ENCODE measurements around the gene CENPC.
A peak's percentile ranks its signal among the peaks of the same experiment; 100 is the strongest.
"Not testable (repeated sequence)": the region's sequence is repeated elsewhere in the genome, so short reads cannot be mapped to it uniquely, and the experiment has no call there.

The CENPC gene

GRCh38 chr4:67470871-67471270, 74.4 kb downstream of the CENPC start:
- DNase-seq (ENCODE audit: low spot score), result no peak

DNA sequence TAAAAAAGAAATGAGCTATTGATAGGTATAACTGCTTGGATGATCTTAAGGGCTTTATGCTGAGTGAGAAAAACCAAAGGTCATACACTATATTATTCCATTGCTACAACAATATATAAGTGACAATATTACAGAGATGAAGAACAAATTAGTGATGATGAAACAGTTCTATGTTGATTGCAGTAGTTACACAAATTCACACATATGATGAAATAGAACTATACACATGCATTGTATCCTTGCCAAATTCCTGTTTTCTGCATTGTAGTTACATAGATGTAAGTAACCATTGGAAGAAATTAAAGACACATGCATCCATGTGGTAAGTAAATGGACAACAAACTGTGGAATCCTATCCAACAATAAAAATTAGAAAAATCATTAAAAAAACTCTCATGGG, 76.5 kb downstream of the CENPC start:
- no peak for DNase-seq (ENCODE audit: low spot score)

DNA sequence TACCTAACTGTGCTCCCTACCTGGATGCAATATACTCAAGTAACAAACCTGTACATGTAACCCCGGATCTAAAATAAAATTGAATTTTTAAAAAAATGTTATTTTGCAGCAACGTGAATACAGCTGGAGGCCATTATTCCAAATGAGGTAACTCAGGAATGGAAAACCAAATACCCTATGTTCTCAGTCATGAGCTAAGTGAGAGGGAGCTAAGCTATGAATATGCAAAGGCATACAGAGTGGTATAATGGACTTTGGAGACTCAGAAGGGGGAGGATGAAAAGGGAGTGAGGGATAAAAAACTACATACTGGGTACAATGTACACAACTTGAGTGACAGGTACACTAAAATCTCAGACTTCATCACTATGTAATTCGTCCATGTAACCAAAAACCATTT, 78.6 kb downstream of the CENPC start:
- no peak for DNase-seq (ENCODE audit: low spot score)

GRCh38 chr4:67465763-67466052, 79.6 kb downstream of the CENPC start:
- DNase-seq (ENCODE audit: low spot score), result no peak

- DNase-seq (ENCODE audit: low spot score), result no peak
Measured at GRCh38 chr4:67465032-67465762, 80.1 kb downstream of the CENPC start.

DNA sequence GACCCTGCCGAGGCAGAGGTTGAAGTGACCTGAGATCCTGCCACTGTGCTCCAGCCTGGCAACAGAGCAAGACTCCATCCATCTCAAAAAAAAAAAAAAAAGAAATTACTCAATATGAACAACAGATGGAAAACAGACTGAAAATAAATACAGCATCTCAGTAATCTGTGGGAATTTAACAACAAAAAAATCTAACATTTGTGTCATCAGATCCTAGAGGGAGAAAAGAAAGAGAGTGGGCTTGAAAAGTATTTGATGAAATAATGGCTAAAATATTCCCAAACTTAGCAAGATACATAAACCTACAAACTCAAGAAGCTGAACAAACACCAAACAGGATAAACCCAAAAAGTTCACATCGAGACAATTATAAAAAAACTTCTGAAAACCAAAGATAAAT, 84.7 kb downstream of the CENPC start:
- DNase-seq (ENCODE audit: low spot score), result no peak

DNA sequence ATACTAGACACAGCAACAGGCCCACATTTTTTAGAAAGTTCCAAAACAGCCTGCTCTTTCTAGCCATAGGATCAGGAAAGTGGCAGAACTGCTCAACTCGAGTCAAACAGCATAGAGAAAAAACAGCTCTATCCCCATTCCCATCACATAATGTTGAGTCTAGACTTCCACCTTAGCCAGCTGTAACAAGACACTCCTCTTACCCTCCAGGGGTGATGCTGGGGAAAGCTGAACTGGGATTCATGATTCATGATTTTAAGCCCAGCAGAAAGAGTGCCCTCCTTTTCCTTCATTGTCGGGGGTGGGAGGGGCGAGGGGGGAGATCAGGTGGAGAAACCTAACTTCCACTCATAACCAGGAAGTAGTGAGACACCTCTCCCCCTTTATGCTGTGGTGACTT, 86.1 kb downstream of the CENPC start:
- DNase-seq (ENCODE audit: low spot score), result no peak

GRCh38 chr4:67456577-67457196, 88.6 kb downstream of the CENPC start:
- no peak for DNase-seq (ENCODE audit: low spot score)

DNA sequence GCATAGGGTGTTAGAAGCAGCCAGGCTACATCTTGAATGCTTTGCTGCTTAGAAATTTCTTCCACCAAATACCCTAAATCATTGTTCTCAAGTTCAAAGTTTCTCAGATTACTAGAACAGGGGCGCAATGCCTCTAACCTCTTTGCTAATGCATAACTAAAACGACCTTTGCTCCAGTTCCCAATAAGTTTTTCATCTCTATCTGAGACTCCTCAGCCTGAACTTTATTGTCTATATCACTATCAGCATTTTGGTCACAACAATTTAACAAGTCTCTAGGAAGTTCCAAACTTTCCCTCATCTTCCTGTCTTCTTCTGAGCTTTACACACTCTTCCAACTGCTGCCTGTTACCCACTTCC, 92.5 kb downstream of the CENPC start:
- DNase-seq (ENCODE audit: low spot score), result not testable (repeated sequence)

- DNase-seq (ENCODE audit: low spot score), result no peak
Measured at GRCh38 chr4:67452100-67452845, 93.0 kb downstream of the CENPC start.

DNA sequence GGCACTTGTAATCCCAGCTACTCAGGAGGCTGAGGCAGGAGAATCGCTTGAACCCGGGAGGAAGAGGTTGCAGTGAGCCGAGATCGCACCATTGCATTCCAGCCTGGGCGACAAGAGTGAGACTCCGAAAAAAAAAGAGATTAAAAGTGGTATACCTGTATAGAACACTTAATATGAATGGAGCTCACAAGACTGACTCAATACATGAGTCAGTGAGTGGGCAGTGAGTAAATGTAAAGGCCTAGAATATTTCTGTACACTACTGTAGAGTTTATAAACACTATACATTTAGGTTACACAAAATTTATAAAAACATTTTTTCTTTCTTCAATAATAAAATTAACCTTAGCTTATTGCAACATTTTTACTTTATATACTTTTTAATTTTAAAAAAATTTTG, 93.8 kb downstream of the CENPC start:
- peak; percentile 69 for DNase-seq (ENCODE audit: low spot score)

DNA sequence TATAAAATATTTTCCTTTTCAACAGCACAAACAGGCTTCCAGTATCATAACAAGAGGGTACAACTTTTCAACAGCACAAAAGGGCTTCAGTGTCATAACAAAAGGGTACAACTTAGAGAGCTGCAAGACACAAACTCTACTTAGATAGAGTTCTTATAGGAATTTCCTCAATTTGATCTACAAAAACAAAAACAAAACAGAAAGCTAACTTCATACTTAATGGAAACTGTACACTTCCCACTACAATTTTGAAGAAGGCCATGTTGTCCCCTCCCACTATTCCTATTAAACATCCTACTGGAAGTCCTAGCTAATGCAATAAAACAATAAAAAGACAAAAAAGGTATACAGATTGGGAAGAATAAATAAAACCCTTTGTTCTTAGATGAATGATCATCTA, 96.7 kb downstream of the CENPC start:
- no peak for DNase-seq (ENCODE audit: low spot score)

- DNase-seq (ENCODE audit: low spot score), result no peak
Measured at GRCh38 chr4:67447873-67448272, 97.4 kb downstream of the CENPC start.

- DNase-seq (ENCODE audit: low spot score), result no peak
Measured at GRCh38 chr4:67446811-67447210, 98.5 kb downstream of the CENPC start.

DNA sequence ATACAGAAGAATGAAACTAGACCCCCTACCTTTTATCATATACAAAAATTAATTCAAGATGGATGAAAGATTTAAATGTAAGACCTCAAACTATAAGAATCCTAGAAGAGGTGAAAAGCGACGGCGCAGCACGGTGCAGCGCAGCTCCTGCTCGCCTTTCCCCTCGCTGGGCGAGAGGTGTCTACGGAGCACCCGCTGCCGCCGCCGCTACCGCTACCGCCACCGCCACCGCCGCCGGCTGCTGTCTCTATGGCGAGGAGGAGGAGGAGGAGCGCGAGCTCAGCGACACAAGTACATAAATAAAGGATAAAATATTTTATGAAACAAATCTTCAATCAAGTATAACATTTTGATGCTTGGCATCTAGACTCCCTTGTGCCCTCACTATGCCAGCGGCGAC, 99.4 kb downstream of the CENPC start:
- DNase-seq (ENCODE audit: low spot score), result not testable (repeated sequence)

DNA sequence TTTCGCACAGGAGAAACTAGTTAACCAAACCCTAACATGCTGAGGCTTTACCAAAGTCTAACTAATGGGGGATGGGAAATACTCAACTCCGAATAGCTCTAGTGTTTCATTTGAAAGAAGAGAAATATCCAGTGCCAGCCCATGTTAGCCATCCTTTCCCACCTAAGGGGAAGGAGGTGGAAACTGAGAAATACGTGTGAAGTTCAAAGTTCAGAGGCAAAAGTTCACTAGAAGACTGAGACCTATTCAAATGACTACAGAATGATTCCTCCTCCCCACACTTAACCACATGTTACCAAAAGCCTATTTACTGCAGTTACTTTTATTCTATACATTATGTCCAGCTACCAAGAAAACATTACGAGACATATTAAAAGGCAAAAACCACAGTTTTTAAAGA, 106.3 kb downstream of the CENPC start:
- no peak for DNase-seq (ENCODE audit: low spot score)

- DNase-seq (ENCODE audit: low spot score), result no peak
Measured at GRCh38 chr4:67437974-67438713, 107.2 kb downstream of the CENPC start.

DNA sequence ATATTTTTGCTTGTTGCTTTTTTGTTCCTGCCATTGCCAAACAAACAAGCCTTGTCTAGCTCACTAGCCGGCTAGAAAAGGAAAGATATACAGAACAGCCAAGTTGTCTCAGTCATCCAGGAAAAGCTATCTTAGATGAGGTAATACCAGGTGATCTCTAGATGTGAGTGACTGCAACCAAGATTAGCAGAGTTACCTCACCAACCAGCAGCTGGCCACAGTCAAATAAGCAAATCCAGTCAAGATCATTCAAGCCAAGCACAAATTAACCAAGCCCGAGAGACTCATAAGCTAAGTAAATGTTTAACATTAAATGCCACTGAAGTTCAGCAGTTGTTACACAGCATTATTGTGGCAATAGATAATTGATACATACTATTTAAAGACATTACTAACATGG, 108.6 kb downstream of the CENPC start:
- no peak for DNase-seq (ENCODE audit: low spot score)

GRCh38 chr4:67430989-67431388, 114.3 kb downstream of the CENPC start:
- DNase-seq (ENCODE audit: low spot score), result no peak

- DNase-seq (ENCODE audit: low spot score), result no peak
Measured at GRCh38 chr4:67428819-67429218, 116.5 kb downstream of the CENPC start.
